HepG2 (cell line): ENCODE data around the gene NAPSA. TPM values are rescaled to one million over a fixed set of nuclear protein-coding genes. Genes with fewer than 3 reads are reported as not detected.
A peak's percentile ranks its signal among the peaks of the same experiment; 100 is the strongest.

ENCODE experiments used
- KMT2A ChIP-seq: sonication (generic); formaldehyde crosslinking; IDR thresholded peaks from 2 replicates; pipeline ENCODE4 v1.4.0; 2020; ENCODE audit warnings: missing genetic modification reagents
- MAZ ChIP-seq, 2 experiments: sonication (generic) in 1 of 2; formaldehyde crosslinking in 1 of 2; IDR thresholded peaks; 2 replicates each; pipeline versions ENCODE4 v1.5.0 to v1.6.1; 2012 to 2020; ENCODE audit warnings: low read depth in 2 of 2, mild to moderate bottlenecking in 2 of 2, borderline replicate concordance in 1 of 2, improper control_type of control experiment in 1 of 2, low read length in 1 of 2, missing genetic modification reagents in 1 of 2, moderate library complexity in 1 of 2
- RBM22 ChIP-seq: fragments of 200-400 bp; formaldehyde crosslinking; optimal IDR thresholded peaks from 2 replicates; pipeline ENCODE3; 2017; ENCODE audit warnings: mild to moderate bottlenecking, low read length, moderate library complexity
- THAP11 ChIP-seq: IDR thresholded peaks from 2 replicates; pipeline ENCODE4 v1.6.1; 2016; ENCODE audit warnings: missing biosample characterization, missing genetic modification reagents
- polyA plus RNA-seq, 8 experiments: library from polyadenylated mRNA; depleted of rRNA in 3 of 8; stranded (reverse) in 7 of 8; unstranded in 1 of 8; fragments of >200 nt; fragmentation: Illumina TruSeq in 4 of 8; extraction: Trizol in 4 of 8; gene quantifications; 2 replicates each; pipeline versions ENCODE4 v1.2.1 to v1.2.3, GENCODE V29; 2011 to 2016; ENCODE audit warnings: low read depth in 4 of 8, missing spikeins in 1 of 8, mixed read lengths in 1 of 8; ENCODE audit not compliant: insufficient read depth in 1 of 8
- total RNA-seq, 5 experiments: library from RNA; depleted of rRNA; stranded (reverse); fragments of >200 nt; fragmentation: Illumina TruSeq; extraction: Trizol; gene quantifications; 2 replicates each; pipeline ENCODE4 v1.2.3, GENCODE V29; 2016; ENCODE audit warnings: low read depth in 1 of 5
- TF ChIP-seq, protein P1 (sequence below): sonication (generic); formaldehyde crosslinking; IDR thresholded peaks from 2 replicates; pipeline ENCODE4 v1.9.0; 2021; ENCODE audit warnings: missing genetic modification reagents, borderline replicate concordance
- TF ChIP-seq, protein P2 (sequence below): sonication (generic); formaldehyde crosslinking; conservative IDR thresholded peaks from 2 replicates; pipeline ENCODE4 v1.8.1; 2023; ENCODE audit warnings: missing genetic modification reagents
- TF ChIP-seq, protein P3 (sequence below): sonication (generic); formaldehyde crosslinking; IDR thresholded peaks from 2 replicates; pipeline ENCODE4 v1.4.0; 2020; ENCODE audit warnings: missing genetic modification reagents

The NAPSA gene
- total and polyA plus RNA-seq, 2 of the 13 experiments (the other 11 are each of a cell fraction or from before 2014, with no cell fraction given): not detected

DNA sequence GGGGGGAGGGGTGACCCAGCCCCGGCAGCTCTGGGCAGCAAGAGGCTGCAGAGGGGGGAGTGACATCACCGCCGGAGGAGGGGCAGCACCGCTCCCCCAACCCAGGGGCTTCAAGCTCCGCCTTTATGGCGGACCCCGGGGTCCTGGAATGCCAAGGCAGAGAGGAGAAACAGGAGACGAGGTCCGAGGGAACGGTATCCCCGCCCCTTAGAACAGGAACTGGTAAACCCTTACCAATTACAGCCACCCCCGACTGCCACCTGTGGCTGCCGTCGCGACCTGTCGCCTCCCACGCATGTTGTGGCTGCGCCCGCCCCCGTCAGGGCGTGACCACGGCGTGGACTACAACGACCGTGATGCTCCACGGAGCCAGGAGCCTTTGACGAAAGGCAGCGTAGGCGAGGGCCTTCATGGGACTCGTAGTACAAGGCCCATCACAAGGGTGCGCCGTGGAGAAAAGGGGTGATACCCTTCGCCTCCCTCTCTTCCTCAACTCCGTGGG is 32.2 kb downstream of the NAPSA start (continued):
- TF ChIP-seq, protein P1, sequence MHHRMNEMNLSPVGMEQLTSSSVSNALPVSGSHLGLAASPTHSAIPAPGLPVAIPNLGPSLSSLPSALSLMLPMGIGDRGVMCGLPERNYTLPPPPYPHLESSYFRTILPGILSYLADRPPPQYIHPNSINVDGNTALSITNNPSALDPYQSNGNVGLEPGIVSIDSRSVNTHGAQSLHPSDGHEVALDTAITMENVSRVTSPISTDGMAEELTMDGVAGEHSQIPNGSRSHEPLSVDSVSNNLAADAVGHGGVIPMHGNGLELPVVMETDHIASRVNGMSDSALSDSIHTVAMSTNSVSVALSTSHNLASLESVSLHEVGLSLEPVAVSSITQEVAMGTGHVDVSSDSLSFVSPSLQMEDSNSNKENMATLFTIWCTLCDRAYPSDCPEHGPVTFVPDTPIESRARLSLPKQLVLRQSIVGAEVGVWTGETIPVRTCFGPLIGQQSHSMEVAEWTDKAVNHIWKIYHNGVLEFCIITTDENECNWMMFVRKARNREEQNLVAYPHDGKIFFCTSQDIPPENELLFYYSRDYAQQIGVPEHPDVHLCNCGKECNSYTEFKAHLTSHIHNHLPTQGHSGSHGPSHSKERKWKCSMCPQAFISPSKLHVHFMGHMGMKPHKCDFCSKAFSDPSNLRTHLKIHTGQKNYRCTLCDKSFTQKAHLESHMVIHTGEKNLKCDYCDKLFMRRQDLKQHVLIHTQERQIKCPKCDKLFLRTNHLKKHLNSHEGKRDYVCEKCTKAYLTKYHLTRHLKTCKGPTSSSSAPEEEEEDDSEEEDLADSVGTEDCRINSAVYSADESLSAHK (CRISPR knock-in tag): no peak
- TF ChIP-seq KMT2A (no peak), RBM22 (no peak), THAP11 (peak; percentile 99), MAZ (IDR thresholded peaks at IDR 0.05; ENCODE audit: borderline replicate concordance, low read depth, low read length) (no peak), MAZ (CRISPR knock-in tag; IDR thresholded peaks at IDR 0.05; ENCODE audit: low read depth) (peak; percentile 25; the same call in 1 of the 2 replicates)
- TF ChIP-seq, protein P2, sequence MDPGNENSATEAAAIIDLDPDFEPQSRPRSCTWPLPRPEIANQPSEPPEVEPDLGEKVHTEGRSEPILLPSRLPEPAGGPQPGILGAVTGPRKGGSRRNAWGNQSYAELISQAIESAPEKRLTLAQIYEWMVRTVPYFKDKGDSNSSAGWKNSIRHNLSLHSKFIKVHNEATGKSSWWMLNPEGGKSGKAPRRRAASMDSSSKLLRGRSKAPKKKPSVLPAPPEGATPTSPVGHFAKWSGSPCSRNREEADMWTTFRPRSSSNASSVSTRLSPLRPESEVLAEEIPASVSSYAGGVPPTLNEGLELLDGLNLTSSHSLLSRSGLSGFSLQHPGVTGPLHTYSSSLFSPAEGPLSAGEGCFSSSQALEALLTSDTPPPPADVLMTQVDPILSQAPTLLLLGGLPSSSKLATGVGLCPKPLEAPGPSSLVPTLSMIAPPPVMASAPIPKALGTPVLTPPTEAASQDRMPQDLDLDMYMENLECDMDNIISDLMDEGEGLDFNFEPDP (CRISPR knock-in tag): 0 out of 2 replicates have a peak, but pooled peaks have one; percentile 0
- TF ChIP-seq, protein P3, sequence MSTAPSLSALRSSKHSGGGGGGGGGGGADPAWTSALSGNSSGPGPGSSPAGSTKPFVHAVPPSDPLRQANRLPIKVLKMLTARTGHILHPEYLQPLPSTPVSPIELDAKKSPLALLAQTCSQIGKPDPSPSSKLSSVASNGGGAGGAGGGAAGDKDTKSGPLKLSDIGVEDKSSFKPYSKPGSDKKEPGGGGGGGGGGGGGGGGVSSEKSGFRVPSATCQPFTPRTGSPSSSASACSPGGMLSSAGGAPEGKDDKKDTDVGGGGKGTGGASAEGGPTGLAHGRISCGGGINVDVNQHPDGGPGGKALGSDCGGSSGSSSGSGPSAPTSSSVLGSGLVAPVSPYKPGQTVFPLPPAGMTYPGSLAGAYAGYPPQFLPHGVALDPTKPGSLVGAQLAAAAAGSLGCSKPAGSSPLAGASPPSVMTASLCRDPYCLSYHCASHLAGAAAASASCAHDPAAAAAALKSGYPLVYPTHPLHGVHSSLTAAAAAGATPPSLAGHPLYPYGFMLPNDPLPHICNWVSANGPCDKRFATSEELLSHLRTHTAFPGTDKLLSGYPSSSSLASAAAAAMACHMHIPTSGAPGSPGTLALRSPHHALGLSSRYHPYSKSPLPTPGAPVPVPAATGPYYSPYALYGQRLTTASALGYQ (CRISPR knock-in tag): no peak
